Lower lobe of right lung (tissue), 2 donors: ENCODE results near the gene AIFM2. TPM values are rescaled to one million over a fixed set of nuclear protein-coding genes. Genes with fewer than 3 reads are reported as not detected.
"Not testable (repeated sequence)": the region's sequence is repeated elsewhere in the genome, so short reads cannot be mapped to it uniquely, and the experiment has no call there.

ENCODE experiments used
- ATAC-seq, 2 donors: fragments of 200-7000 bp; cut with Tn5 transposase; one replicate each; pipeline ENCODE4 v1.9.1; 2020 to 2022; ENCODE audit warnings: mild to moderate bottlenecking in 2 of 2, moderate library complexity in 2 of 2
- DNase-seq: peaks from one replicate; pipeline ENCODE4 v3.0.0-alpha.2; 2020
- H3K27ac ChIP-seq: fragments of 200-600 bp; one replicate; pipeline ENCODE4 v1.8.0; 2022
- H3K27me3 ChIP-seq: fragments of 200-600 bp; one replicate; pipeline ENCODE4 v1.8.0; 2022; ENCODE audit warnings: low read depth
- H3K36me3 ChIP-seq: fragments of 200-600 bp; one replicate; pipeline ENCODE4 v1.8.0; 2022; ENCODE audit warnings: mild to moderate bottlenecking
- H3K4me1 ChIP-seq: fragments of 200-600 bp; one replicate; pipeline ENCODE4 v1.8.0; 2022
- H3K4me3 ChIP-seq: fragments of 200-600 bp; one replicate; pipeline ENCODE4 v1.8.0; 2022; ENCODE audit warnings: mild to moderate bottlenecking
- H3K9me3 ChIP-seq: fragments of 200-600 bp; one replicate; pipeline ENCODE4 v1.8.0; 2022
- intact Hi-C: fragments of 100-400 bp; cut with DNase I; formaldehyde crosslinking; loops from one replicate; pipeline ENCODE4 v1.11.0; 2022
- total RNA-seq: library from RNA; stranded (reverse); fragmentation: NEBNext Ultra II Directional; extraction: Animal tissue kit (Norgen Biotek cat#: 25700); gene quantifications from one replicate; pipeline ENCODE4 v1.2.1, GENCODE V29; 2021
- TF ChIP-seq, protein P1 (sequence below): fragments of 200-600 bp; IDR thresholded peaks from one replicate; pipeline ENCODE4 v1.8.0; 2022; ENCODE audit warnings: antibody characterized with exemption, mild to moderate bottlenecking
- donor health status: DM: no; HTN: yes; CAD: no; lungs with severe emphysema.

AIFM2 gene
- total RNA-seq, 1 donor from 2014 or later, result 9.7 TPM

DNA sequence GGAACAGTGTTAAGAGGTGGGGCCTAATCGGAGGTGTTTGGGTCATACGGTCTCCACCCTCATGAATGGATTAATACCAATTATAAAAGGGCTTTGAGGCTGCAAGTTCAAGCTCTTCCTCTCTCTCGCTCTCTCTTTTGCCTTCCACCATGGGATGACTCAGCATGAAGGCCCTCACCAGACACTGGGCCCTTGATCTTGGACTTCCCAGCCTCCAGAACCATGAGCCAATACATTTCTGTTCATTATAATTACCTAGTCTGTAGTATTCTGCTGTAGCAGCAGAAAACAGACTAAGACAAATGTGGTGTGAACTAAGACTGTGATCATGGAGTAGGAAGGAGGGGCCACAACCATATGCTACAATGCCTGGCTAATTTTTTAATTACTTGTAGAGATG, 7.7 kb downstream of the AIFM2 start:
- Histone ChIP-seq H3K27ac (no peak overlapping the region), H3K27me3 (no peaks in the 10 kb centered on the region), H3K4me1 (no peaks in the 10 kb centered on the region), H3K9me3 (no peaks in the 10 kb centered on the region), H3K36me3 (peaks cover 28% of the 10 kb centered on the region), H3K4me3 (no peak overlapping the region)
- ATAC-seq (no peak), DNase-seq (no peak)
- intact Hi-C loops, result no loop called here
- TF ChIP-seq, protein P1, sequence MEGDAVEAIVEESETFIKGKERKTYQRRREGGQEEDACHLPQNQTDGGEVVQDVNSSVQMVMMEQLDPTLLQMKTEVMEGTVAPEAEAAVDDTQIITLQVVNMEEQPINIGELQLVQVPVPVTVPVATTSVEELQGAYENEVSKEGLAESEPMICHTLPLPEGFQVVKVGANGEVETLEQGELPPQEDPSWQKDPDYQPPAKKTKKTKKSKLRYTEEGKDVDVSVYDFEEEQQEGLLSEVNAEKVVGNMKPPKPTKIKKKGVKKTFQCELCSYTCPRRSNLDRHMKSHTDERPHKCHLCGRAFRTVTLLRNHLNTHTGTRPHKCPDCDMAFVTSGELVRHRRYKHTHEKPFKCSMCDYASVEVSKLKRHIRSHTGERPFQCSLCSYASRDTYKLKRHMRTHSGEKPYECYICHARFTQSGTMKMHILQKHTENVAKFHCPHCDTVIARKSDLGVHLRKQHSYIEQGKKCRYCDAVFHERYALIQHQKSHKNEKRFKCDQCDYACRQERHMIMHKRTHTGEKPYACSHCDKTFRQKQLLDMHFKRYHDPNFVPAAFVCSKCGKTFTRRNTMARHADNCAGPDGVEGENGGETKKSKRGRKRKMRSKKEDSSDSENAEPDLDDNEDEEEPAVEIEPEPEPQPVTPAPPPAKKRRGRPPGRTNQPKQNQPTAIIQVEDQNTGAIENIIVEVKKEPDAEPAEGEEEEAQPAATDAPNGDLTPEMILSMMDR, result no peak

DNA sequence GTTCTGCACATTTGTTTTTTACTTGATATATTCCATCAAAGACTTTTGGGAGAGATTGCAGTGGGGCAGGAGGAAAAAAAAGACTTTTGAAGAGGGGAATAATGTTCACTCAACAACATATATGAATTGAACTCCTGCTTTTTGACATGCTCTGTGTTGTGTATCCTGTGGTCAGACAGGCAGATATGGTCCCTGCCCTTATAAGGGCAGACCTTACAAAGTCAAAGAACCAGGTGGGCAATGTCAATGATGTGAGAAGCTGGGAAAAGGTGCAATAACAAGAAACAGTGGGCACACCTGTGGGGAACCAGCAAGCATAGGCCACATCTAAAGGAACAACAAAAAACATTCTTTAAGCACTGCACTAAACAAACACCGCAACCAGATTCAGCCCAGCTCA, 8.2 kb downstream of the AIFM2 start:
- Histone ChIP-seq H3K9me3 (no peaks in the 10 kb centered on the region), H3K27ac (no peak overlapping the region), H3K27me3 (no peaks in the 10 kb centered on the region), H3K36me3 (peaks cover 33% of the 10 kb centered on the region), H3K4me1 (no peaks in the 10 kb centered on the region), H3K4me3 (no peak overlapping the region)
- intact Hi-C loops, result no loop called here
- TF ChIP-seq, protein P1, result no peak
- DNase-seq (no peak), ATAC-seq (no peak)

DNA sequence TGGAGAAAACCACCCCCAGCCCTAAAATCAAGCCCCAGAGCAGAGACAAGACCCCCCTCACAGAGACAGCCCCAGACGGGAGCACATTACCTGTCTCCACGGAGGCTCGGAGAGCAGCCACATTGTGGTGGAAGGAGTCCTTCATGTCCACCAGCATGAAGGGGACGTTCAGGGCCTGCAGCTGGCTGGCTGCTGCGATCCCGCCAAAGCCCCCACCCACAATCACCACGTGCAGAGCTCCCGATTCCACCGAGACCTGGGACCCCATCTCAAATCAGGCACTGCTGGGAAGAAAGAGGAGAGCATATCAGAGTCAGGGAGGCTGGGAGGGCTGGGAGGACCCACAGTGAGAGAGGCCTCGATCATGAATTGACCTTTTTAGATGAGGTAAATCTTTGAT, 8.8 kb downstream of the AIFM2 start:
- Histone ChIP-seq H3K36me3 (peaks cover 39% of the 10 kb centered on the region), H3K4me1 (no peaks in the 10 kb centered on the region), H3K27me3 (no peaks in the 10 kb centered on the region), H3K9me3 (no peaks in the 10 kb centered on the region), H3K4me3 (no peak overlapping the region), H3K27ac (no peak overlapping the region)
- DNase-seq (no peak), ATAC-seq (no peak)
- intact Hi-C loops, result no loop called here
- TF ChIP-seq, protein P1, result no peak

DNA sequence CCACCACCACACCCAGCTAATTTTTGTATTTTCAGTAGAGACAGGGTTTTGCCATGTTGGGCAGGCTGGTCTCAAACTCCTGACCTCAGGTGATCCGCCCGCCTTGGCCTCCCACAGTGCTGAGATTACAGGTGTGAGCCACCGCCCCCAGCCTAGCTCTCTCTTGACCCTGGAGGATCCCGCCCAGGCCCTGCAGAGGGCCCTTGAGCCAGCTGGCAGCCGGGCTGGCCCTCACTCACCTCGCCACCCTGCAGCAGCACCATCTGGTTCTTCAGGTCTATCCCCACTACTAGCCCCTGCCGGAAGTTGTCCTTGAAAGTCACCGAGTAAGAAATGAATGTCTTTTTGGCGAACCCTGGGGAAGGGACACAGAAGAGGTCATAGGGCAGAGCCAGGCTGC, 9.5 kb downstream of the AIFM2 start:
- DNase-seq, H3K4me1 ChIP-seq, intact Hi-C loops, ATAC-seq, H3K27me3 ChIP-seq, H3K4me3 ChIP-seq, H3K9me3 ChIP-seq, H3K27ac ChIP-seq: not testable (repeated sequence)
- peaks cover 42% of the 10 kb centered on the region for H3K36me3 ChIP-seq

- H3K4me1 ChIP-seq, result no peaks in the 10 kb centered on the region
- no peak overlapping the region for H3K27ac ChIP-seq
- no peak for ATAC-seq
- no peak overlapping the region for H3K4me3 ChIP-seq
- TF ChIP-seq, protein P1, result no peak
- no peaks in the 10 kb centered on the region for H3K9me3 ChIP-seq
- peaks cover 43% of the 10 kb centered on the region for H3K36me3 ChIP-seq
- intact Hi-C loops, result no loop called here
- no peaks in the 10 kb centered on the region for H3K27me3 ChIP-seq
- DNase-seq, result no peak
Measured at GRCh38 chr10:70122742-70123141, 9.9 kb downstream of the AIFM2 start.

DNA sequence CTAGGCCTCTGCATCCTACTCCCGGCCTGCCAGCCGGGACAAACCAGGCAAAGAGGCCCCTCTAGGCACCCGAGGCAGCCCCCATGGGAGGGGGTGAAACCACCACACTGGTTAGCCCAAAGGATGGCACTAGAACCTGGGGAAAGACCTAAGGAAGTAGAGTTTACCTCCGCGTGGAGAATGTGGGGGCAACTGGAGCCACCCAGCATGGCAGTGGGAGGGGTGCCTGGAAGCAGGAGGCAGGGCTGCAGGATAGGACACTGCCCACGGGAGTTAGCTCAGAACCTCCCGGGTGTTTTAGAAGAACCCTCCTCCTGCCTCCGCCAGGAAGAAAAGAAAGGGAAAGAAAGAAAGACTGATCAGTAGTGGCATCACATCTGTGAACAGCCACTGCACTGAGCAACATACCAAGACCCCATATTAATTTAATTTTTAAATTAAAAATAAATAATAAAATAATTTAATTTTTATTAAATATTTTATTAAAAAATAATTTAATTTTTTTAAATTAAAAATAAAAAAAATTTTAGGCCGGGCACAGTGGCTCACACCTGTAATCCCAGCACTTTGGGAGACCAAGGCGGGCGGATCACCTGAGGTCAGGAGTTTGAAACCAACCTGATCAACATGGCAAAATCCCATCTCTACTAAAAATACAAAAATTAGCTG, 11.2 kb downstream of the AIFM2 start:
- Histone ChIP-seq H3K4me3 (no peak overlapping the region), H3K27ac (no peak overlapping the region), H3K9me3 (no peaks in the 10 kb centered on the region), H3K4me1 (no peaks in the 10 kb centered on the region), H3K27me3 (no peaks in the 10 kb centered on the region), H3K36me3 (peaks cover 51% of the 10 kb centered on the region)
- ATAC-seq (no peak), DNase-seq (no peak)
- intact Hi-C loops, result no loop called here
- TF ChIP-seq, protein P1, result no peak
